Parathyroid adenoma (tissue), 2 donors: ENCODE results near the gene POSTN.

ENCODE experiments used
- H2AFZ ChIP-seq: fragments of 300-600 bp; sonication (generic); one replicate; pipeline ENCODE4 v1.7.0; 2017; ENCODE audit warnings: antibody characterized with exemption, mild to moderate bottlenecking
- H3K27ac ChIP-seq: fragments of 300-600 bp; sonication (generic); one replicate; pipeline ENCODE4 v1.7.0; 2017
- H3K27me3 ChIP-seq: fragments of 300-600 bp; sonication (generic); one replicate; pipeline ENCODE4 v1.7.0; 2017; ENCODE audit warnings: low read length; ENCODE audit not compliant: control insufficient read depth, insufficient read depth
- H3K36me3 ChIP-seq: fragments of 300-600 bp; sonication (generic); one replicate; pipeline ENCODE4 v1.7.0; 2017; ENCODE audit warnings: low read length; ENCODE audit not compliant: control insufficient read depth, insufficient read depth
- H3K4me1 ChIP-seq: fragments of 300-600 bp; sonication (generic); one replicate; pipeline ENCODE4 v1.7.0; 2017; ENCODE audit warnings: control low read depth
- H3K4me2 ChIP-seq: fragments of 300-600 bp; sonication (generic); one replicate; pipeline ENCODE4 v1.7.0; 2017; ENCODE audit warnings: low read length
- H3K4me3 ChIP-seq: fragments of 300-600 bp; sonication (generic); one replicate; pipeline ENCODE4 v1.7.0; 2017; ENCODE audit warnings: low read depth, low read length
- H3K79me2 ChIP-seq: fragments of 300-600 bp; sonication (generic); one replicate; pipeline ENCODE4 v1.7.0; 2017; ENCODE audit warnings: control low read depth
- H3K9ac ChIP-seq: fragments of 300-600 bp; sonication (generic); one replicate; pipeline ENCODE4 v1.7.0; 2017; ENCODE audit warnings: mild to moderate bottlenecking
- H3K9me3 ChIP-seq: fragments of 300-600 bp; sonication (generic); one replicate; pipeline ENCODE4 v1.7.0; 2017; ENCODE audit warnings: low read length; ENCODE audit not compliant: control insufficient read depth
- CTCF ChIP-seq: fragments of 300-600 bp; sonication (generic); IDR thresholded peaks from one replicate; pipeline ENCODE4 v1.7.0; 2017; ENCODE audit warnings: antibody characterized with exemption, mild to moderate bottlenecking
- donor health status: primary hyperparathyroidism.

POSTN gene

GRCh38 chr13:37598597-37598996 is at the start of gene POSTN:
Gene POSTN, minus strand, starts transcription at chr13:37598768. Its CDS starts 42 bp downstream, at chr13:37598726.
- Histone ChIP-seq H3K4me2 (no peak within 1 kb of the TSS), H3K79me2 (no peaks in the 10 kb centered on the region), H3K27ac (no peak within 1 kb of the TSS), H3K9me3 (no peaks in the 10 kb centered on the region), H2AFZ (no peak within 1 kb of the TSS), H3K36me3 (no peaks in the 10 kb centered on the region), H3K9ac (no peak within 1 kb of the TSS), H3K4me1 (no peaks in the 10 kb centered on the region), H3K4me3 (no peak within 1 kb of the TSS), H3K27me3 (no peaks in the 10 kb centered on the region)
- TF ChIP-seq CTCF, result no peak

GRCh38 chr13:37647031-37647650 is 48.6 kb upstream of the POSTN start:
- H3K79me2 ChIP-seq, result no peaks in the 10 kb centered on the region
- no peaks in the 10 kb centered on the region for H3K4me1 ChIP-seq
- no peaks in the 10 kb centered on the region for H3K9me3 ChIP-seq
- no peak overlapping the region for H3K9ac ChIP-seq
- no peak overlapping the region for H3K4me3 ChIP-seq
- H2AFZ ChIP-seq, result no peak overlapping the region
- H3K27ac ChIP-seq, result no peak overlapping the region
- H3K27me3 ChIP-seq, result no peaks in the 10 kb centered on the region
- no peaks in the 10 kb centered on the region for H3K36me3 ChIP-seq
- peak overlapping the region; percentile 7 for H3K4me2 ChIP-seq
- TF ChIP-seq CTCF, result no peak

GRCh38 chr13:37646531-37646930 is 48.0 kb upstream of the POSTN start:
- Histone ChIP-seq H3K36me3 (no peaks in the 10 kb centered on the region), H2AFZ (no peak overlapping the region), H3K27me3 (no peaks in the 10 kb centered on the region), H3K9ac (no peak overlapping the region), H3K9me3 (no peaks in the 10 kb centered on the region), H3K27ac (no peak overlapping the region), H3K79me2 (no peaks in the 10 kb centered on the region), H3K4me3 (no peak overlapping the region), H3K4me2 (peak overlapping the region; percentile 7), H3K4me1 (no peaks in the 10 kb centered on the region)
- no peak for TF ChIP-seq CTCF

- Histone ChIP-seq H3K27ac (no peak overlapping the region), H2AFZ (peak overlapping the region; percentile 41), H3K4me3 (peak overlapping the region; percentile 33), H3K4me1 (no peaks in the 10 kb centered on the region), H3K4me2 (peak overlapping the region; percentile 42), H3K27me3 (no peaks in the 10 kb centered on the region), H3K36me3 (no peaks in the 10 kb centered on the region), H3K9ac (no peak overlapping the region), H3K9me3 (no peaks in the 10 kb centered on the region), H3K79me2 (no peaks in the 10 kb centered on the region)
- TF ChIP-seq CTCF, result no peak
Measured at GRCh38 chr13:37645181-37645740, 46.7 kb upstream of the POSTN start.

- Histone ChIP-seq H3K9ac (no peak overlapping the region), H3K4me2 (no peak overlapping the region), H3K4me1 (no peaks in the 10 kb centered on the region), H3K4me3 (no peak overlapping the region), H3K9me3 (no peaks in the 10 kb centered on the region), H2AFZ (no peak overlapping the region), H3K27me3 (no peaks in the 10 kb centered on the region), H3K36me3 (no peaks in the 10 kb centered on the region), H3K79me2 (no peaks in the 10 kb centered on the region), H3K27ac (no peak overlapping the region)
- TF ChIP-seq CTCF, result no peak
Measured at GRCh38 chr13:37641391-37641790, 42.8 kb upstream of the POSTN start.
